Activated T-helper 9 cell treated with anti-CD3 and anti-CD28 coated beads, Interleukin-2, amount 50 U/mL, for 16 hours (primary cell): Measurements from ENCODE around the gene KLHL11.
"Not testable (repeated sequence)": the region's sequence is repeated elsewhere in the genome, so short reads cannot be mapped to it uniquely, and the experiment has no call there.

ENCODE experiments used
- DNase-seq: peaks from one replicate; pipeline ENCODE4 v3.0.0-alpha.2; 2020; ENCODE audit warnings: low read depth

The KLHL11 gene

DNA sequence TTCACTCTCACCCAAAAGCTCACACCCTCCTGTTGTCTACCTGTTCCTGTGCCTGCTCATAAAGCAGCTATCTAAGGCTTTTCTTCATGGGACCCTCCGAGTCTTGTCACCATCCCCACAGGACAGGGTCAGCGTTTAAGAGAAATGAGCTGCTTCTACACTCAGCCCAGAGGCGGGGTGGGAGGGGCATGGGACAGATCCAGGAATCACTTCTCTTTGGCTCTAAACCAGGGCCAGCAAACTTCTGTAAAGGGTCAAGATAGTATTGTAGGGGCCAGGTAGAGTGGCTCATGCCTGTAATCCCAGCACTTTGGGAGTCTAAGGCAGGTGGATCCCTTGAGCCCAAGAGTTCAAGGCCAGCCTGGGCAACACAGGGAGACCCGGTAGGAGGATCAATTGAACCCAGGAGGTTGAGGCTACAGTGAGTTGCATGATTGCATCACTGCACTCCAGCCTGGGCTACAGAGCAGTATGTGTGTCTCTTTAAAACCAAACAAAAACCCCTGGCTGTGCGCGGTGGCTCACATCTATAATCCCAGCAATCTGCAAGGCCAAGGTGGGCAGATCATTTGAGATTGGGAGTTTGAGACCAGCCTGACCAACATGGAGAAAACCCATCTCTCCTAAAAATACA lies 23.2 kb upstream of the KLHL11 start:
- DNase-seq: no peak

DNA sequence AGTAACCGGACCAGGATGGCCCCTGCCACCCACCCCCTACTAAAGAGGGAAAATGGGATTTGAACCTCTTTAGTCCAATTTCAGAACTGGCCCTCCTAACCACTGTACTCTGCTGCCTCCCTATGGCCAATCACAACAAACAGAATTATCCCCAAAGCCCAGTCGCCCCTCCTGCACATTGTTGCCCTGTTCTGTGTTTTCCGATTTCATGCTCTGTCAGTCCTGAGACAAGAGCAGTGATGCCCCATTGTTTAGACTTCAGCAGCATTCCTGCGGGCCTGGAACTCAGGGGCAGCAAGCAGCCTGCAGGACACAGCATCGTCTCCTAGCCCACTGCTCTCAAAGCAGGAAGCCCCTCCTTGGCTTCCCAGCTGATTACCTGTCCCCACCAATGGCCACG lies 20.5 kb upstream of the KLHL11 start:
- no peak for DNase-seq

DNA sequence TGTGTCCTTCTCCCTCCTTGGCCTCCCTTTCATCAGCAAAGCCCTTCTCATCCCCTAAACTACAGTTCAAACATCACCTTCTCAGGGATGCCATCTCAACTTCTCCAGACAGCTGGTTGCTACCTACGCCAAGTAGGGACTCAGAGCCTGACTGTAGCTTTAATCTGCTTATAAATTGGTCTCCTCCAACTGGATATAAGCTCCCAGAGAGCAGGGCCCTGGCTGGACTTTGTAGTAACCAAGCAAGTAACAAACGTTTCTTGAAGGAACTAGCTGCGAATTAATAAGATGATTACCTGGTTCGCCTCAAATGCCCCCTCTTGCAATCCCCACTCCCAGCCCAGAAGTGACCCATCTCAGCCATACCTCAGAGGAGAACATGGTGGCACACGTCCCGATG lies 17.5 kb upstream of the KLHL11 start:
- no peak for DNase-seq

DNA sequence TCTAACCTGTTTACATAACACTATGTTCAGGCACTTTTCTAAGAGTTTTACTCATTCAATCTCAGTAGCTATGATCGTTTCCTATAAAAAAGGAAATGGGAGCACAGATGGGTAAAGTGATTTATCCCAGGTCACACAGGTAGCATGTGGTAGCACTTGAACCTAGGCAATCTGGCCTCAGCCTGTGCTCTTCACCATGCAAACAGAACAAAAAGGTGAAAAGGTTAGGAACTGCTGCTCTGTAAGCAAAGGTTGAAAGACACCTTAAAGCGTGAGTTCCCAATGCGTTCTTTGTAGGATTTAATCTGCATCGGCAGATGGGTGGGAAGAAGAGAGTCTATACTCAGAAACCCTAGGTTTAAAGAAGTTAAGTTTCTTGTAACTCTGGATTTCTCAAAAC lies 14.9 kb upstream of the KLHL11 start:
- DNase-seq: no peak

DNA sequence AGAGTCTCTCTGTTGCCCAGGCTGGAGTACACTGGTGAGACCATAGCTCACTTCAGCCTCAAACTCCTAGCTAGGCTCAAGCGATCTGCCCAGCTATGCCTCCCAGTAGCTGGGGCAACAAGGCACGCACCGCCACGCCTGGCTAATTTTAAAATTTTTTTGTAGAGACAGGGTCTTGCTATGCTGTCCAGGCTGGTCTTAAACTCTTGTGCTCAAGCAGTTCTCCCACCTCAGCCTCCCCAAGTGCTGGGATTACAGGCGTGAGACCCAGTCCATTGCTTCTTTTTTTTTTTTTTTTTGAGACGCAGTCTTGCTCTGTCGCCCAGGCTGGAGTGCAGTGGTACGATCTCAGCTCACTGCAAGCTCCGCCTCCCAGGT lies 9.1 kb upstream of the KLHL11 start:
- not testable (repeated sequence) for DNase-seq

DNA sequence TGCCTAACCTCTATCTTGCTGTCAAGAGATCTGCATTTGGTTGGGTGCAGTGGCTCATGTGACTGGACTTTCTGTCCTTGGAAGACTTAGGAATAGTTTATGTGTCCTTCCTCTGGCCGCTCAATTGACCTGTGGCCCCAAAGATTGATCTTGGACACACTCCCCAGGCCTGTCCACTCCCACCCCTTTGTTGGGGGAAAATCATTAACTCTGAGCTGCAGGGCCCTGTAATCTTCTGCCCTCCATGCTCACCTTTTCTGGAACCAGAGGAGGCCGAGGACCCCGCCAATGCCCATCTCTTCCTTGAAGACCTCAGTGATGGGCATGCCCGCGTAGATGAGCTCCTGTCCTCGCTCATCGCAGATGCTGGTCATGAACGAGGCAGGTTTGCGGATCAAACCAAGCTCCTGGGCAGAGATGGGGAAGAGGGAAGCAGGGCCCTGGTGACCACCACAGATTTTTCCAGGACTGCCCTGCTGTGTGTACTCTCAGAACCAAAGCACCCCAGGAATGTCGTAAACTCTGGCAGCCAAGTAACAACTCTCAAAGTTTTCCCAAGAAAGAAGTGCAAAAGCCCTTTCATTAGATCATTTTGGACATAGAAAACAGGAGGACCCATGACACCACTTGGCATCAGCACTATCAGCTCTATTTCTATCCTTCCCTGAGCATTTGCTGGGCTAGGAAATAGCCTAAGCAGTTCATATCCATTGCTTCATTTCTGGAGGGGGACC lies 8.5 kb upstream of the KLHL11 start:
- DNase-seq: no peak

DNA sequence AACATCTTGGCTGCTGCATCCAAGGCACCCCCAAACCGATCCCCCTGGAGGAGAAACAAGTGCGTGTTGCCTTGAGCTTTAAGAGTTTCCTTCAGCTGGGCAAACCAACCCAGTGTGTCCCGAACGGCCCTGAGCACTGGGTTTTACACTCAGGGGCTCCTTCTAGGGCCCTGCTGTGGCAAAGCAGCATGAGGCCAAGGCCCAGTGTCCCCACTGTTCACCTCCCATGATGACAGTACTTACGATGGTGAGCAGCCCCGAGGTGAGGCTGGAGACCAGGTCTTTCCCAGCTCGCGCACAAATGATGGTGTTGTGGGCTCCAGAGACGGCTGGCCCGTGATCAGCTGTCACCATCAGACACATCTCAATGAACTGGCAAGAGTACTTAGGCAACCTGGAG lies 6.6 kb upstream of the KLHL11 start:
- no peak for DNase-seq

DNA sequence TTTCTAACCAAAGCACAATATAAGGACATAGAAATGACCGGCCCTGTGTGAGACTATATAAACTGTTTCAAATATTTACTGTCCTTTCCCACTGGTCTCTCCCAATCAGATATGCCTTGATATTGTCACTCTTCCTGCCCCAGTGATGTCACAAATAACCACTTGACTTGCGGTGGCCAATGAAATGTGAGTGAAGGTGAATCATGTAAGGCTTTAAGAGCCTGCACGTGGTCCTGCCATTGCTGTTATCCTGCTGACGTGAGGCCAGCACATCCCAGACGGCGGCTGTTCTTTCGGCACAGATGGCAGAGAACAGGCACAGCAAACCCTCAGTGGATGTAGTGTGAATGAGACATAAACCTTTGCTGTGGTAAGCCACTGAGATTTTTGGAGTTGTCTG lies 5.4 kb upstream of the KLHL11 start:
- no peak for DNase-seq

DNA sequence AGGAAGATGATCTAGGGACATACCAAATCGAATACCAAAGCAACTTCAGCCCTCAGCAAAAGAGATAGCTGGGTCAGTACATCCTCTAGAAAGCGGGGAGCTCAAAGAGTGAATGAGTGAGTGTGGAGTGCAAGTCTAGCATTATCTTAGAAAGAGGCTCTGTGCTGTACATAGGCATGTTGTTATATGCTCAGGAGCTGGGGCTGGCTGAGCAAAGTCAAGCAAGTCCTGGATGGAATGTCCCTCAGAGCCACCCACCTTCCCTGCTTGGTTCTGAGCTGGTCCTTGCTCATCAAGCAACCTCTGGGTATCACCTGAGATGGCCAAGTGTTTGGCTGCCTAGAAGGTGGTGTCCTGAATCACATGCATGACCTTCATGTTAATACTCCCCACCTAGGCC lies 4.9 kb upstream of the KLHL11 start:
- DNase-seq: no peak

DNA sequence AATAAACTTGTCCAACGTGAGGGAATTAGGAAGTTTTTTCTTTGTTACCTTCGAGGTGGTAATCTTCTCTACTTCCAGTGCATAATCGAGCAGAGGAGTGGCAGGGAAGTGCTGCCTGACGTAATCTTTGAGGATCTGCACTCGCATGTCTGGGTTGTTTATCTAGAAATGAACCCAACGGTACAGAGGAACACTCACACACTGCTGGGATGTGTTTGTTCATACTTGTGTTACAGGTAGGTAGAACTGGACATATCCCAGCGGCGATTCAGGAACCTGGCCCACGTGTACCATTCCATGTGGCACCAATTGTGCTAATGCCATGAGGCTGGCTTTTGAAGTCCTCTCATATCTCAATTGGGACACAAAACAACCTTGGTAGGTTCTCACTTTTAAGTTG lies 4.2 kb upstream of the KLHL11 start:
- no peak for DNase-seq

DNA sequence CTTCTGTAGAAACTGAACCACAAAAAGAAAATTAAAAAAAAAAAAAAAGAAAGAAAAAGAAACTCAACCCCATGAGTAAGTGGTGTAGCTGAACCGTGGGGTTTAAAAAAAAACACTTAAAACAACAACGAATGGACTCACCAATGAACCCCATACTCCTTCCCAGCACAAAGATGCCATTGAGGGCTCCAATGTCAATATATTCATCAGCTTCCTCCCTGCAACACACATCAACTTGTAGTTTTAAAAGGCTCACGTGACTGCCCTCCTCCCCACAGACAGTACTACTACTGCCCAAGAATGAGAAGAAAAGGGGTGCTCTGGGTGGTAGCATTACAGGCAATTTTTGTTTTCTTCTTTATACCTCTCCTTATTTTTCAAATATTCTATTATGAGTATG lies 3.3 kb upstream of the KLHL11 start:
- no peak for DNase-seq

DNA sequence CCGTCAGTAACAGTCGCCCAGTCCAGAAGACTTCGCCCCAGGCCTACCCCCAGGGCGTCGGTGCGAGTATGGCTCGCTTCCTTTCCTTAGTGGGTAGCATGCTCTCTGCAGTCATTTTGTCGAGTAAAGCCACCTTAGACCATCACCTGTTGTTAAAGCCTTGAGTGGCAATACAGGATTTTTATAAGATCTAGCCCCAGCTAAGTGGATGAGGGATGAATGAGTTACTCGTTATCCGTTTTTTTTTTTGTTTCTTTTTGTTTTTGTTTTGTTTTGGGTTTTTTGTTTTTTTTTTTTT lies 322 bp upstream of the KLHL11 start:
- DNase-seq: no peak

DNA sequence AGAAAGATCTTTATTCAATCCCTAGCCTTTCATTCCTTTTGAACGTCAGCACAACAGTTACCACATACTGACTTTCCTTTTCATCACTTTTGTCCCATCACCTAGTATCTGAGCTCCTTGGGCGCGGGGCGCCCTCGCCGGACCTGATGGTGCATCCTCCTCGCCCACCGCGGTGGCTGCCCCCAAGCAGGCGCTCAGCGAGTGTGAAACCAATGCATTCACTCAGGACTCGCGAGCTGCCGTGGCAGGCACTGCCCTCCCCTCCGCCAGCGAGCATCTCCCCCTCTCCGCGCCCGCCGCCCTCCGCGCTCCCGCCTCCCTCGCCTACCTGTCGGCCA lies 756 bp downstream of the KLHL11 start:
- peak; percentile 55 for DNase-seq

DNA sequence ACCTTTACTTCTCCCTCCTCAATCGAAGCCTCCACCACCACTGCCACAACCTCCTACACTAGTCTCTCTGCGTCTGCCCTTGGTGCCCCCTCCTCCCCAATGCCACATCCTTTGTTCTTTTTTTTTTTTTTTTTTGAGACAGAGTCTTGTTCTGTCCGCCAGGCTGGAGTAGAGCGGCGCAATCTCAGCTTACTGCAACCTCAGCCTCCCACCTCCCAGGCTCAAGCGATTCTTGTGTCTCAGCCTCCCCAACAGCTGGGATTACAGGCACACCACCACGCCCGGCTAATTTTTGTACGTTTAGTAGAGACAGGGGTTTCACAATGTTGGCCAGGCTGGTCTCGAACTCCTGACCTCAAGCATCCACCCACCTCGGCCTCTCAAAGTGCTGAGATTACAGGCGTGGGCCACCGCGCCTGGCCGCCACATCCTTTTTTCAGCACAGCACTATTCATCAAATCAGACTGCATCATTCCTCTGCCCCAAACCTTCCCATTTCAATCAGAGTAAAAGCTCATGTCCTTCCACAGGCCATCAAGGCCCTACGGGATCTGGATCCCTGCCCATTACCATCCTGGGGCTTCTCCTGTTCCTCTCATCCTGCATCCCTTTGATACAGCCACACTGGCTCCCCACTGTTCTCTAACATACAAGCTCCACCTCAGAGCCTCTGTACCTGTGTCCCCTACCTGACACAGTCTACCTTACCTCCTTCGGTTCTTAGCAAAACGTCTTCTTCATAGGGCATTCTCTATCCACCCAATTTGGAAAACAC lies 2.0 kb downstream of the KLHL11 start:
- DNase-seq: no peak

DNA sequence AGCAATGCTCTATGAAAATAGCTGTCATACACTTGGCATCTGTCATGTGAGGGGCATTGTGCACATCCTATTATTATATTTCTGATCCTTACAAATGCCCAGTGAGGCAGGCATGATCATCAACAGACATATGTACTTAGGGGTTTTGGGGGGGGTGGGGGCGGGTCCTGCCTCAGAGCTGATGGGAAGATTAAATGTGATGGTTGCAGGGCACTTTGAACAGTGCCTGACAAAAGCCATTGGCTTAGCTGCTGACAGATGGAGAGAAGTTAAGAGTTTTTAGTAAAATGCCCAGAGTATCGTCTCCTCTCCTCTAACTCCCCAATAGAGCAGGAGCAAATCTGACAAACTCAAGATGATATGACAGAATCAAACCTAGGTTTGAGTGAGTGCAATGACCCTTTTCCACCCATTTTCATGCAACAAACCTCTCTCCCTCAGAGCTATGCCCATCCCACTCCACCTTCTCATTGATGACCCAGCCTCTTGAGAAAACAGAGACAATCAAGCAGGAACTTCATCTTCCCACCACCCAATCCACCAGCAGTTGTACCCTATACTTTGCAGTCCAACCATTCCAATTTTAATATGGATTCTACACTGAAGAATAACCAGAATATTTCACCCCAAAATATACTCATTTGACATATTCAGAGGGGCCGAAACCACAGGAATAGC lies 4.8 kb downstream of the KLHL11 start:
- no peak for DNase-seq

DNA sequence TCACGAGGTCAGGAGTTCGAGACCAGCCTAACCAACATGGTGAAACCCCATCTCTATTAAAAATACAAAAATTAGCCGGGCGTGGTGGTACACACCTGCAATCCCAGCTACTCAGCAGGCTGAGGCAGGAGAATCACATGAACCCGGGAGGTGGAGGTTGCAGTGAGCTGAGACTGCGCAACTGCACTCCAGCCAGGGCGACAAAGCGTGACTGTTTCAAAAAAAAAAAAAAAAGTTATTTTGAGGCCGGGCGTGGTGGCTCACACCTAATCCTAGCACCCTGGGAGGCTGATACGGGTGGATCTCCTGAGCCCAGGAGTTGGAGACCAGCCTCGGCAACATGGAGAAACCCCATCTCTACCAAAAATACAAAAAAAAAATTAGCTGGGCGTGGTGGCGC lies 13.8 kb downstream of the KLHL11 start:
- not testable (repeated sequence) for DNase-seq

DNA sequence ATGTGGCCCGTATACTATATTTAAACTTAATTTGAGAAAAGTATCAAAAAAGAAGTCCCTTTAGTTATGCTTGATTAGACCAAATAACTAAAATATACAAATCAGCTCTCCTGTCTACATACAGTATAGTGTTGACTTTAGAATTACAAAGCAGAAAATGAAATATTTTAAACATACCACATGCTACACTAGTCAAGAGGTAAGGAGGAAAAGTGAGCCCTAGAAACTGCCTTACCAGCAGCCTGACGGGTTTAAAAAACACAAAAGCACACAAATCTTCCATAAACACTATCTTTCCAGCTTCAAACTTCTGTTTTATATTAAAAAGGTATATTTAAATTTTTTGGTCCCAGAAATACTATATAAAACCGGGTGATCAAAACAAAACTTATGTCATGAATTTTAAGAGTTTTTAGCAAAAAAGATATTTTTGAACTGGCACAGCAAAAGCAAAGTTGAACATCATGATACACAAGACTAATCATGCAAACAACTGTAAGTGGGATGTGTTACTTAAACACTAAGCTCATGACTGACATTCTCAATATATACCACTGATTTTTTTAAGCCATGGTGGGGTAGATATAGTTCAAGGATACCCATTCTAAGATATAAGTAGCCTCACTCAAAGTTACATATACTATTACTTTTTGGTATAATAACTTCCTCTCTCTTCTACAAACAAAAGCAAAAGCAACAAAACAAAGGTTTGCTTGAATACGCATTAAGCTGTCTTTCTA lies 15.8 kb downstream of the KLHL11 start:
- no peak for DNase-seq

DNA sequence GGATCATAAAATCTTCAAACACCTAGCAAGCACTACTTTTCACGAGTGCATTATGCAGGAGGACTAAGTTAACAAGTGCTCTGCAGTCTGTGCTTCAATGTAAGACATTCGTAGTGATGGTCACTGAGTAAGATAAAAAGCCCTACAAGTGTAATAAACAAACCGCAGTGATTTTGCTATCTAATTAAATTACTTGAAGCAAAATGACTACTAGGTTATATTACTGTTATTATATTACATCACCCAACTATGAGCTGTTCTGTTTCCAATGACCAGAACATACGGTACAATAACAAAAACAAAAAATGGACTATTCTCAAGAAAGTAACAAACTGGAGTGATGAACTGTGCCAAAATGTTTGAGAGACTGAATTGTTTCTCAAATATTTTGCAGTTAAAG lies 16.4 kb downstream of the KLHL11 start:
- DNase-seq: no peak

DNA sequence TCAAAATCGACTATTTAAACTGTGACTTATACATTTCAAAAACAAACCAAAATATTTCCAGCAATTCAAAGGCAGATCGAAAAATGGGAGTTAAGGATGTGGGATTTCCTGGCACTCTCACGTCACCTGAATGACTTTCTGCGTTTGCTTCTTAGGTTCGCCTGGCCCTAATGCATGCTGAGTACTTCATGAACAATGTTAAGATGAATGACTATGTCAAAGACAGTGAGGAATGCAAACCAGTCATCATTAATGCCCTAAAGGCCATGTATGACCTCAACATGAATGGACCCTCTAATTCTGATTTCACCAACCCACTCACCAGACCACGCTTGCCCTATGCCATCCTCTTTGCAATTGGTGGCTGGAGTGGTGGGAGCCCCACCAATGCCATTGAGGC lies 20.3 kb downstream of the KLHL11 start:
- no peak for DNase-seq

DNA sequence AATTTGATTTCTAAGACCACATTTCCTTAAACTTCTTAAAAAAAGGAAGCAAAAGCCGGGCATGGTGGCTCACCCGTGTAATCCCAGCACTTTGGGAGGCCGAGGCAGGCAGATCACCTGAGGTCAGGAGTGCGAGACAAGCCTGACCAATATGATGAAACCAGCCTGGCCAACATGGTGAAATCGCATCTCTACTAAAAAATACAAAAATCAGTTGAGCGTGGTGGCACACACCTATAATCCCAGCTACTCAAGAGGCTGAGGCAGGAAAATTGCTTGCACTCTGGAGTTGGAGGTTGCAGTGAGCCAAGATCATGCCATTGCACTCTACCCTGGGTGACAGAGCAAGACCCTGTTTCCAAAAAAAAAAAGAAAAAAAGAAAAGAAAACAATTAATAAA lies 24.4 kb downstream of the KLHL11 start:
- DNase-seq: not testable (repeated sequence)

DNA sequence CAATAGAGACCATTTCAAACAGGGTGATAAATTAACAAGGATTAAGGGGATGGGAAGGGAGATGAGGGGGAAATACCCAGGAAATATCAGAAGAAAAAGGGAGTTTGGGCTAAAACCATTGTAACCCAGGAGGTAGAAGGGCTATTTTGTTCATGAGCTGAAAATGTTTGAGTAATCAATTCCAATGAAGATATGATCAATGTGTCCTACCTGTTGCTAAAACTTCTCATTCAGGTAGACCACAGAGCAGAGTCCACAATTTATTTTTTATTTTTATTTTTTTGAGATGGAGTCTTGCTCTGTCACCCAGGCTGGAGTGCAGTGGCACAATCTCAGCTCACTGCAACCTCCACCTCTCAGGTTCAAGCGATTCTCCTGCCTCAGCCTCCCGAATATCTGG lies 25.8 kb downstream of the KLHL11 start:
- DNase-seq: not testable (repeated sequence)

DNA sequence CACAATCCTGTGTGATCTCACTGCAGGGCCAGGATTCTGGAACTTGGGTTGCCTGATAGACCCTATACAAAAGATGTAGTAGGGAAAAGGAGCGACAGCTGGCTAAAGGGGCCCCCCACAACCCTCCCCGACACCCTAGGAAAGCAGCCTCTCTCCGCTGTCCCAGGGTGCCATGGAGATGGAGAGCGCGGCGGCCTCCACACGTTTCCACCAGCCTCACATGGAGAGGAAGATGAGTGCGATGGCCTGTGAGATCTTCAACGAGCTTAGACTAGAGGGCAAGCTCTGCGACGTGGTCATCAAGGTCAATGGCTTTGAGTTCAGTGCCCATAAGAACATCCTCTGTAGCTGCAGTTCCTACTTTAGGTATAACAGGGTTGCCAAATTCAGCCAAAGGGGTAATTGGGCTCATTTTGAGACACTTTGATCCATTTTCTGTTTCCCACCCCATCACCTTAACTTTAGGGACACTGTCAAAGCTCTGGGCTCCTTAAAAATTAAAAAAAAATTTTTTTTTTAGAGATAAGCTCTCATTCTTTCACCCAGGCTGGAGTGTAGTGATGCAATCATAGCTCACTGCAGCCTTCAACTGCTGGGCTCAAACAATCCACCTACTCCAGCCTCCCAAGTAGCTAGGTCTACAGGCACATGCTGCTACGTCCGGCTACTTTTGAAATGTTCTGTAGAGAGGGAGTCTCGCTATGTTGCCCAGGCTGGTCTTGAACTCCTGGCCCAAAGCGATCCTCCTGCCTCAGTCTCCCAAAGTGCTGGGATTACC lies 27.3 kb downstream of the KLHL11 start, which contains the start of gene KLHL10:
Gene KLHL10, plus strand, starts transcription at position 65 of the 778 bp plus-strand sequence. Its CDS starts 108 bp downstream, at position 173.
- no peak for DNase-seq
